Measurements from ENCODE around the gene MEX3A.

- TF ChIP-seq CTCF (IDR thresholded peaks at IDR 0.05) (no peak), NFE2L2 (conservative IDR thresholded peaks at IDR 0.05; ENCODE audit: low read length) (no peak), POLR2A (IDR thresholded peaks at IDR 0.05; ENCODE audit: low read length) (no peak), BCL3 (IDR thresholded peaks at IDR 0.05) (no peak)
- TF ChIP-seq, protein P1, sequence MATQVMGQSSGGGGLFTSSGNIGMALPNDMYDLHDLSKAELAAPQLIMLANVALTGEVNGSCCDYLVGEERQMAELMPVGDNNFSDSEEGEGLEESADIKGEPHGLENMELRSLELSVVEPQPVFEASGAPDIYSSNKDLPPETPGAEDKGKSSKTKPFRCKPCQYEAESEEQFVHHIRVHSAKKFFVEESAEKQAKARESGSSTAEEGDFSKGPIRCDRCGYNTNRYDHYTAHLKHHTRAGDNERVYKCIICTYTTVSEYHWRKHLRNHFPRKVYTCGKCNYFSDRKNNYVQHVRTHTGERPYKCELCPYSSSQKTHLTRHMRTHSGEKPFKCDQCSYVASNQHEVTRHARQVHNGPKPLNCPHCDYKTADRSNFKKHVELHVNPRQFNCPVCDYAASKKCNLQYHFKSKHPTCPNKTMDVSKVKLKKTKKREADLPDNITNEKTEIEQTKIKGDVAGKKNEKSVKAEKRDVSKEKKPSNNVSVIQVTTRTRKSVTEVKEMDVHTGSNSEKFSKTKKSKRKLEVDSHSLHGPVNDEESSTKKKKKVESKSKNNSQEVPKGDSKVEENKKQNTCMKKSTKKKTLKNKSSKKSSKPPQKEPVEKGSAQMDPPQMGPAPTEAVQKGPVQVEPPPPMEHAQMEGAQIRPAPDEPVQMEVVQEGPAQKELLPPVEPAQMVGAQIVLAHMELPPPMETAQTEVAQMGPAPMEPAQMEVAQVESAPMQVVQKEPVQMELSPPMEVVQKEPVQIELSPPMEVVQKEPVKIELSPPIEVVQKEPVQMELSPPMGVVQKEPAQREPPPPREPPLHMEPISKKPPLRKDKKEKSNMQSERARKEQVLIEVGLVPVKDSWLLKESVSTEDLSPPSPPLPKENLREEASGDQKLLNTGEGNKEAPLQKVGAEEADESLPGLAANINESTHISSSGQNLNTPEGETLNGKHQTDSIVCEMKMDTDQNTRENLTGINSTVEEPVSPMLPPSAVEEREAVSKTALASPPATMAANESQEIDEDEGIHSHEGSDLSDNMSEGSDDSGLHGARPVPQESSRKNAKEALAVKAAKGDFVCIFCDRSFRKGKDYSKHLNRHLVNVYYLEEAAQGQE (IDR thresholded peaks at IDR 0.05), result no peak
- TF ChIP-seq, protein P2, sequence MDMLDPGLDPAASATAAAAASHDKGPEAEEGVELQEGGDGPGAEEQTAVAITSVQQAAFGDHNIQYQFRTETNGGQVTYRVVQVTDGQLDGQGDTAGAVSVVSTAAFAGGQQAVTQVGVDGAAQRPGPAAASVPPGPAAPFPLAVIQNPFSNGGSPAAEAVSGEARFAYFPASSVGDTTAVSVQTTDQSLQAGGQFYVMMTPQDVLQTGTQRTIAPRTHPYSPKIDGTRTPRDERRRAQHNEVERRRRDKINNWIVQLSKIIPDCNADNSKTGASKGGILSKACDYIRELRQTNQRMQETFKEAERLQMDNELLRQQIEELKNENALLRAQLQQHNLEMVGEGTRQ (IDR thresholded peaks at IDR 0.05), result no peak
Observed at GRCh38 chr1:156095906-156096508, 13.7 kb upstream of the MEX3A start.

Measured in A549 (cell line).